WTC11 (cell line): Measurements from ENCODE around the gene SLC10A7.

ENCODE experiments used
- CREB1 ChIP-seq: sonication (generic); formaldehyde crosslinking; IDR thresholded peaks from 2 replicates; pipeline ENCODE4 v1.8.0; 2023; ENCODE audit warnings: mild to moderate bottlenecking, missing genetic modification reagents
- GRHL2 ChIP-seq: fragments of 250-450 bp; sonication (Bioruptor Pico); IDR thresholded peaks from 2 replicates; pipeline ENCODE4 v1.8.0; 2022; ENCODE audit warnings: mild to moderate bottlenecking, moderate library complexity; ENCODE audit not compliant: insufficient replicate concordance, severe bottlenecking
- IRF2 ChIP-seq: sonication (generic); formaldehyde crosslinking; IDR thresholded peaks from 2 replicates; pipeline ENCODE4 v1.8.0; 2022; ENCODE audit warnings: low read depth, missing genetic modification reagents, borderline replicate concordance
- NFE2L1 ChIP-seq: sonication (generic); formaldehyde crosslinking; IDR thresholded peaks from 2 replicates; pipeline ENCODE4 v1.8.1; 2023; ENCODE audit warnings: missing genetic modification reagents
- NR2C2 ChIP-seq: sonication (generic); formaldehyde crosslinking; IDR thresholded peaks from 2 replicates; pipeline ENCODE4 v1.8.0; 2022; ENCODE audit warnings: mild to moderate bottlenecking, missing genetic modification reagents
- TEAD4 ChIP-seq: sonication (generic); formaldehyde crosslinking; IDR thresholded peaks from 2 replicates; pipeline ENCODE4 v1.8.0; 2022; ENCODE audit warnings: mild to moderate bottlenecking, missing genetic modification reagents
- TF ChIP-seq, protein P1 (sequence below): fragments of 200-600 bp; IDR thresholded peaks from 2 replicates; pipeline ENCODE4 v1.8.0; 2022; ENCODE audit warnings: antibody characterized with exemption
- TF ChIP-seq, protein P2 (sequence below): sonication (generic); formaldehyde crosslinking; IDR thresholded peaks from 2 replicates; pipeline ENCODE4 v1.8.0; 2023; ENCODE audit warnings: missing genetic modification reagents
- TF ChIP-seq, protein P3 (sequence below): sonication (generic); formaldehyde crosslinking; IDR thresholded peaks from 2 replicates; pipeline ENCODE4 v1.8.1; 2022; ENCODE audit warnings: low read depth, missing genetic modification reagents, borderline replicate concordance
- TF ChIP-seq, protein P4 (sequence below): sonication (generic); formaldehyde crosslinking; IDR thresholded peaks from 2 replicates; pipeline ENCODE4 v1.8.1; 2023; ENCODE audit warnings: mild to moderate bottlenecking, missing genetic modification reagents, moderate library complexity
- TF ChIP-seq, protein P5 (sequence below): sonication (generic); formaldehyde crosslinking; IDR thresholded peaks from 2 replicates; pipeline ENCODE4 v1.8.0; 2022; ENCODE audit warnings: missing genetic modification reagents
- TF ChIP-seq, protein P6 (sequence below): sonication (generic); formaldehyde crosslinking; IDR thresholded peaks from 2 replicates; pipeline ENCODE4 v1.8.0; 2023; ENCODE audit warnings: missing genetic modification reagents, mild to moderate bottlenecking, borderline replicate concordance

DNA sequence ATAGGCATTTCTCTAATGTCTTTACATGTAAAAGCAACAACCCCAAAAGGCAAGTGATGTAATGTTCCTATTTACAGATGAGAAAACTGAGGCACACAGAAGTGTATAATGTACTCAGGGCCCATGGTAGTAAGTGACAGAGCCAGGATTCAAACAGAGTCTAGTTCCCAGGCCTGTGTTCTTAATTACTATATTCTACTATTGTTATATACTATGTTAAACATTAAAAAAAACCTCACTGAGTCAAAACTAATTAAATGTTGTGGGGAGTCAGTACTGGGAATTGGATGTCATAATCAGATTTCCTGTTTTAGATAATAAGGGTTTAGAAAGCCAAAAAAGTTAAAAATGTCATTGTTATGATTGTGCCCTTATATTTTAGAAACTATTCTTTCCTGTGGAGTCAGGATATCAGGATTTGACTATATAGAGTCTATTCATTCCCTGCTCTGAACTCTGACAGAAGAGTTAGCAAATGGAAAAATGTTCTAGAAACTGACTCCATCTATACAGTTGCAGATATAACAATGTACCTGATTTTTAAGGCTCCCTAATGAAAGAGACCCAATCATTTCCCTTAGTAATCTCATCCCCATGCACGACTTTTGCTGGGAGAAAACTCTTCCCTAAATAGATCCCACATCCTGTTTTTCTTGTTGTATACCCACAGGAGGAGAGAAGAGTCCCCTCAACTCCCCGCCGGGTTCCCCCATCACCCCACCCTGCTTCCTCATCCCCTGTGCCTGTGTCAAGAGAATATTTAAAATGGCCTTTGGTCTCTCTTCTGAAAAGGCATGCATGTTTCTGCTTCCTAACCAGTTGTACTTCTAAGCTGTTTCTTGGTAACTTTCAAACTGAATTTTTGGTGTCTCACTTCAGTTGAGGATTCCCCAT lies 237.7 kb downstream of the SLC10A7 start:
- TF ChIP-seq, protein P1, sequence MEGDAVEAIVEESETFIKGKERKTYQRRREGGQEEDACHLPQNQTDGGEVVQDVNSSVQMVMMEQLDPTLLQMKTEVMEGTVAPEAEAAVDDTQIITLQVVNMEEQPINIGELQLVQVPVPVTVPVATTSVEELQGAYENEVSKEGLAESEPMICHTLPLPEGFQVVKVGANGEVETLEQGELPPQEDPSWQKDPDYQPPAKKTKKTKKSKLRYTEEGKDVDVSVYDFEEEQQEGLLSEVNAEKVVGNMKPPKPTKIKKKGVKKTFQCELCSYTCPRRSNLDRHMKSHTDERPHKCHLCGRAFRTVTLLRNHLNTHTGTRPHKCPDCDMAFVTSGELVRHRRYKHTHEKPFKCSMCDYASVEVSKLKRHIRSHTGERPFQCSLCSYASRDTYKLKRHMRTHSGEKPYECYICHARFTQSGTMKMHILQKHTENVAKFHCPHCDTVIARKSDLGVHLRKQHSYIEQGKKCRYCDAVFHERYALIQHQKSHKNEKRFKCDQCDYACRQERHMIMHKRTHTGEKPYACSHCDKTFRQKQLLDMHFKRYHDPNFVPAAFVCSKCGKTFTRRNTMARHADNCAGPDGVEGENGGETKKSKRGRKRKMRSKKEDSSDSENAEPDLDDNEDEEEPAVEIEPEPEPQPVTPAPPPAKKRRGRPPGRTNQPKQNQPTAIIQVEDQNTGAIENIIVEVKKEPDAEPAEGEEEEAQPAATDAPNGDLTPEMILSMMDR, result no peak
- TF ChIP-seq NR2C2 (CRISPR knock-in tag), result no peak
- no peak for TF ChIP-seq GRHL2
- TF ChIP-seq, protein P2, sequence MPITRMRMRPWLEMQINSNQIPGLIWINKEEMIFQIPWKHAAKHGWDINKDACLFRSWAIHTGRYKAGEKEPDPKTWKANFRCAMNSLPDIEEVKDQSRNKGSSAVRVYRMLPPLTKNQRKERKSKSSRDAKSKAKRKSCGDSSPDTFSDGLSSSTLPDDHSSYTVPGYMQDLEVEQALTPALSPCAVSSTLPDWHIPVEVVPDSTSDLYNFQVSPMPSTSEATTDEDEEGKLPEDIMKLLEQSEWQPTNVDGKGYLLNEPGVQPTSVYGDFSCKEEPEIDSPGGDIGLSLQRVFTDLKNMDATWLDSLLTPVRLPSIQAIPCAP (CRISPR knock-in tag), result no peak
- no peak for TF ChIP-seq IRF2 (CRISPR knock-in tag)
- TF ChIP-seq, protein P3, sequence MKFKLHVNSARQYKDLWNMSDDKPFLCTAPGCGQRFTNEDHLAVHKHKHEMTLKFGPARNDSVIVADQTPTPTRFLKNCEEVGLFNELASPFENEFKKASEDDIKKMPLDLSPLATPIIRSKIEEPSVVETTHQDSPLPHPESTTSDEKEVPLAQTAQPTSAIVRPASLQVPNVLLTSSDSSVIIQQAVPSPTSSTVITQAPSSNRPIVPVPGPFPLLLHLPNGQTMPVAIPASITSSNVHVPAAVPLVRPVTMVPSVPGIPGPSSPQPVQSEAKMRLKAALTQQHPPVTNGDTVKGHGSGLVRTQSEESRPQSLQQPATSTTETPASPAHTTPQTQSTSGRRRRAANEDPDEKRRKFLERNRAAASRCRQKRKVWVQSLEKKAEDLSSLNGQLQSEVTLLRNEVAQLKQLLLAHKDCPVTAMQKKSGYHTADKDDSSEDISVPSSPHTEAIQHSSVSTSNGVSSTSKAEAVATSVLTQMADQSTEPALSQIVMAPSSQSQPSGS (CRISPR knock-in tag), result no peak
- TF ChIP-seq, protein P4, sequence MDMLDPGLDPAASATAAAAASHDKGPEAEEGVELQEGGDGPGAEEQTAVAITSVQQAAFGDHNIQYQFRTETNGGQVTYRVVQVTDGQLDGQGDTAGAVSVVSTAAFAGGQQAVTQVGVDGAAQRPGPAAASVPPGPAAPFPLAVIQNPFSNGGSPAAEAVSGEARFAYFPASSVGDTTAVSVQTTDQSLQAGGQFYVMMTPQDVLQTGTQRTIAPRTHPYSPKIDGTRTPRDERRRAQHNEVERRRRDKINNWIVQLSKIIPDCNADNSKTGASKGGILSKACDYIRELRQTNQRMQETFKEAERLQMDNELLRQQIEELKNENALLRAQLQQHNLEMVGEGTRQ (CRISPR knock-in tag), result no peak
- TF ChIP-seq CREB1 (CRISPR knock-in tag), result no peak
- TF ChIP-seq, protein P5, sequence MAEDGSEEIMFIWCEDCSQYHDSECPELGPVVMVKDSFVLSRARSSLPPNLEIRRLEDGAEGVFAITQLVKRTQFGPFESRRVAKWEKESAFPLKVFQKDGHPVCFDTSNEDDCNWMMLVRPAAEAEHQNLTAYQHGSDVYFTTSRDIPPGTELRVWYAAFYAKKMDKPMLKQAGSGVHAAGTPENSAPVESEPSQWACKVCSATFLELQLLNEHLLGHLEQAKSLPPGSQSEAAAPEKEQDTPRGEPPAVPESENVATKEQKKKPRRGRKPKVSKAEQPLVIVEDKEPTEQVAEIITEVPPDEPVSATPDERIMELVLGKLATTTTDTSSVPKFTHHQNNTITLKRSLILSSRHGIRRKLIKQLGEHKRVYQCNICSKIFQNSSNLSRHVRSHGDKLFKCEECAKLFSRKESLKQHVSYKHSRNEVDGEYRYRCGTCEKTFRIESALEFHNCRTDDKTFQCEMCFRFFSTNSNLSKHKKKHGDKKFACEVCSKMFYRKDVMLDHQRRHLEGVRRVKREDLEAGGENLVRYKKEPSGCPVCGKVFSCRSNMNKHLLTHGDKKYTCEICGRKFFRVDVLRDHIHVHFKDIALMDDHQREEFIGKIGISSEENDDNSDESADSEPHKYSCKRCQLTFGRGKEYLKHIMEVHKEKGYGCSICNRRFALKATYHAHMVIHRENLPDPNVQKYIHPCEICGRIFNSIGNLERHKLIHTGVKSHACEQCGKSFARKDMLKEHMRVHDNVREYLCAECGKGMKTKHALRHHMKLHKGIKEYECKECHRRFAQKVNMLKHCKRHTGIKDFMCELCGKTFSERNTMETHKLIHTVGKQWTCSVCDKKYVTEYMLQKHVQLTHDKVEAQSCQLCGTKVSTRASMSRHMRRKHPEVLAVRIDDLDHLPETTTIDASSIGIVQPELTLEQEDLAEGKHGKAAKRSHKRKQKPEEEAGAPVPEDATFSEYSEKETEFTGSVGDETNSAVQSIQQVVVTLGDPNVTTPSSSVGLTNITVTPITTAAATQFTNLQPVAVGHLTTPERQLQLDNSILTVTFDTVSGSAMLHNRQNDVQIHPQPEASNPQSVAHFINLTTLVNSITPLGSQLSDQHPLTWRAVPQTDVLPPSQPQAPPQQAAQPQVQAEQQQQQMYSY, result no peak
- TF ChIP-seq NFE2L1 (CRISPR knock-in tag), result no peak
- TF ChIP-seq, protein P6, sequence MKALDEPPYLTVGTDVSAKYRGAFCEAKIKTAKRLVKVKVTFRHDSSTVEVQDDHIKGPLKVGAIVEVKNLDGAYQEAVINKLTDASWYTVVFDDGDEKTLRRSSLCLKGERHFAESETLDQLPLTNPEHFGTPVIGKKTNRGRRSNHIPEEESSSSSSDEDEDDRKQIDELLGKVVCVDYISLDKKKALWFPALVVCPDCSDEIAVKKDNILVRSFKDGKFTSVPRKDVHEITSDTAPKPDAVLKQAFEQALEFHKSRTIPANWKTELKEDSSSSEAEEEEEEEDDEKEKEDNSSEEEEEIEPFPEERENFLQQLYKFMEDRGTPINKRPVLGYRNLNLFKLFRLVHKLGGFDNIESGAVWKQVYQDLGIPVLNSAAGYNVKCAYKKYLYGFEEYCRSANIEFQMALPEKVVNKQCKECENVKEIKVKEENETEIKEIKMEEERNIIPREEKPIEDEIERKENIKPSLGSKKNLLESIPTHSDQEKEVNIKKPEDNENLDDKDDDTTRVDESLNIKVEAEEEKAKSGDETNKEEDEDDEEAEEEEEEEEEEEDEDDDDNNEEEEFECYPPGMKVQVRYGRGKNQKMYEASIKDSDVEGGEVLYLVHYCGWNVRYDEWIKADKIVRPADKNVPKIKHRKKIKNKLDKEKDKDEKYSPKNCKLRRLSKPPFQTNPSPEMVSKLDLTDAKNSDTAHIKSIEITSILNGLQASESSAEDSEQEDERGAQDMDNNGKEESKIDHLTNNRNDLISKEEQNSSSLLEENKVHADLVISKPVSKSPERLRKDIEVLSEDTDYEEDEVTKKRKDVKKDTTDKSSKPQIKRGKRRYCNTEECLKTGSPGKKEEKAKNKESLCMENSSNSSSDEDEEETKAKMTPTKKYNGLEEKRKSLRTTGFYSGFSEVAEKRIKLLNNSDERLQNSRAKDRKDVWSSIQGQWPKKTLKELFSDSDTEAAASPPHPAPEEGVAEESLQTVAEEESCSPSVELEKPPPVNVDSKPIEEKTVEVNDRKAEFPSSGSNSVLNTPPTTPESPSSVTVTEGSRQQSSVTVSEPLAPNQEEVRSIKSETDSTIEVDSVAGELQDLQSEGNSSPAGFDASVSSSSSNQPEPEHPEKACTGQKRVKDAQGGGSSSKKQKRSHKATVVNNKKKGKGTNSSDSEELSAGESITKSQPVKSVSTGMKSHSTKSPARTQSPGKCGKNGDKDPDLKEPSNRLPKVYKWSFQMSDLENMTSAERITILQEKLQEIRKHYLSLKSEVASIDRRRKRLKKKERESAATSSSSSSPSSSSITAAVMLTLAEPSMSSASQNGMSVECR (CRISPR knock-in tag), result no peak
- no peak for TF ChIP-seq TEAD4 (CRISPR knock-in tag)
